Nephron (organoid): ENCODE results near the gene OR10H2.
"Not testable (repeated sequence)": the region's sequence is repeated elsewhere in the genome, so short reads cannot be mapped to it uniquely, and the experiment has no call there.

ENCODE experiments used
- H3K27ac Mint-ChIP-seq, 3 experiments: 2 replicates each; pipeline ENCODE4 v1.8.0; 2020; ENCODE audit warnings: mixed read lengths in 3 of 3, mild to moderate bottlenecking in 2 of 3, moderate library complexity in 1 of 3
- H3K27me3 Mint-ChIP-seq: 2 replicates; pipeline ENCODE4 v1.8.0; 2021; ENCODE audit warnings: low read depth, mild to moderate bottlenecking, moderate library complexity, mixed read lengths
- H3K36me3 Mint-ChIP-seq: 2 replicates; pipeline ENCODE4 v1.8.0; 2020; ENCODE audit warnings: low read depth, mixed read lengths
- H3K4me1 Mint-ChIP-seq: 2 replicates; pipeline ENCODE4 v1.8.0; 2020; ENCODE audit warnings: mixed read lengths
- H3K4me3 Mint-ChIP-seq, 3 experiments: 2 replicates each; pipeline ENCODE4 v1.8.0; 2020; ENCODE audit warnings: mild to moderate bottlenecking in 3 of 3, mixed read lengths in 3 of 3, moderate library complexity in 2 of 3
- H3K9me3 Mint-ChIP-seq: 2 replicates; pipeline ENCODE4 v1.8.0; 2020; ENCODE audit warnings: mixed read lengths
- TF ChIP-seq, protein P1 (sequence below), 3 experiments: fragments of 200-600 bp; sonication (generic); IDR thresholded peaks; one replicate each; pipeline ENCODE4 v1.5.0; 2021; ENCODE audit warnings: antibody characterized with exemption in 3 of 3; ENCODE audit not compliant: unreplicated experiment in 3 of 3

Gene OR10H2

GRCh38 chr19:15740785-15741184, 13.0 kb downstream of the OR10H2 start:
- Mint-ChIP-seq H3K36me3 (peaks cover 5% of the 10 kb centered on the region), H3K27ac (no peak overlapping the region), H3K4me3 (no peak overlapping the region), H3K9me3 (peaks cover 47% of the 10 kb centered on the region), H3K27me3 (no peaks in the 10 kb centered on the region), H3K4me1 (no peaks in the 10 kb centered on the region)
- TF ChIP-seq, protein P1, sequence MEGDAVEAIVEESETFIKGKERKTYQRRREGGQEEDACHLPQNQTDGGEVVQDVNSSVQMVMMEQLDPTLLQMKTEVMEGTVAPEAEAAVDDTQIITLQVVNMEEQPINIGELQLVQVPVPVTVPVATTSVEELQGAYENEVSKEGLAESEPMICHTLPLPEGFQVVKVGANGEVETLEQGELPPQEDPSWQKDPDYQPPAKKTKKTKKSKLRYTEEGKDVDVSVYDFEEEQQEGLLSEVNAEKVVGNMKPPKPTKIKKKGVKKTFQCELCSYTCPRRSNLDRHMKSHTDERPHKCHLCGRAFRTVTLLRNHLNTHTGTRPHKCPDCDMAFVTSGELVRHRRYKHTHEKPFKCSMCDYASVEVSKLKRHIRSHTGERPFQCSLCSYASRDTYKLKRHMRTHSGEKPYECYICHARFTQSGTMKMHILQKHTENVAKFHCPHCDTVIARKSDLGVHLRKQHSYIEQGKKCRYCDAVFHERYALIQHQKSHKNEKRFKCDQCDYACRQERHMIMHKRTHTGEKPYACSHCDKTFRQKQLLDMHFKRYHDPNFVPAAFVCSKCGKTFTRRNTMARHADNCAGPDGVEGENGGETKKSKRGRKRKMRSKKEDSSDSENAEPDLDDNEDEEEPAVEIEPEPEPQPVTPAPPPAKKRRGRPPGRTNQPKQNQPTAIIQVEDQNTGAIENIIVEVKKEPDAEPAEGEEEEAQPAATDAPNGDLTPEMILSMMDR (IDR thresholded peaks at IDR 0.05; ENCODE audit: unreplicated experiment in 3 of 3) = no peak

- H3K36me3 Mint-ChIP-seq = no peaks in the 10 kb centered on the region
- no peaks in the 10 kb centered on the region for H3K27me3 Mint-ChIP-seq
- no peak overlapping the region for H3K4me3 Mint-ChIP-seq
- H3K27ac Mint-ChIP-seq = no peak overlapping the region
- H3K4me1 Mint-ChIP-seq = no peaks in the 10 kb centered on the region
- TF ChIP-seq, protein P1 (IDR thresholded peaks at IDR 0.05; ENCODE audit: unreplicated experiment in 3 of 3) = no peak
- peaks cover 43% of the 10 kb centered on the region for H3K9me3 Mint-ChIP-seq
These were observed 20.4 kb downstream of the OR10H2 start for GRCh38 chr19:15748239-15748638.

- Mint-ChIP-seq H3K4me1 (no peaks in the 10 kb centered on the region), H3K9me3 (peaks cover 29% of the 10 kb centered on the region), H3K36me3 (no peaks in the 10 kb centered on the region), H3K27ac (no peak overlapping the region), H3K27me3 (no peaks in the 10 kb centered on the region), H3K4me3 (no peak overlapping the region)
- TF ChIP-seq, protein P1 (IDR thresholded peaks at IDR 0.05; ENCODE audit: unreplicated experiment in 3 of 3) = no peak
These were observed 30.6 kb downstream of the OR10H2 start for GRCh38 chr19:15758379-15758778.

DNA sequence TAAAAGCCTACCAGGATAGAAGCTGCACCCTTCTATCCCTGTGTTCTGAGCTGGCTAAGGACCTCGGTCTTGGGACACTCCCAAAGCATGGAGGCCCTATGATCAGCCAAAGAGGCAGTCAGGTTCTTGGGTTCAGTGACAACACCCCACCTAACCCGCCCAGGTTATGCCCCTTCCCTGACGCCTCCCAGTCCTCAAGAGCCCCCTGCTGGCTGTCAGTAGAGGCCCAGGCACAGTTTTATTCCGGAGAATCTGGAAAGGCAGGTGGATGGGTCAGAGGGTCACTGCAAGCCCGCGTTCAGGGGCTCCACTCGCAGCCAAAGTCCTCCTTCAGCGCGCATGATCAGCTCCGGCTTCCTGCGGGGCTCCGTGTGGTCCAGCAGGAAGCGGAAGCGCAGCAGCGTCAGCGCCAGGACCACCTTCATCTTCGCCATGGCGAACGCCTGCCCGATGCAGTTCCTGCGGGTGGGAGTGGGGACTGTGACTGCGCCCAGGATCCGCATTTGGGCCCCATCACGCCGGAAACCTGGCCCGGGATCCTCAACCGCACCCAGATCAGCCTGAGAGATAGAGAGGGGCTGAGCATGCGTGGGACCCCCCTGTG, 32.2 kb downstream of the OR10H2 start:
- peaks cover 32% of the 10 kb centered on the region for H3K9me3 Mint-ChIP-seq
- H3K27me3 Mint-ChIP-seq = no peaks in the 10 kb centered on the region
- no peak overlapping the region for H3K4me3 Mint-ChIP-seq
- no peaks in the 10 kb centered on the region for H3K4me1 Mint-ChIP-seq
- no peaks in the 10 kb centered on the region for H3K36me3 Mint-ChIP-seq
- no peak overlapping the region for H3K27ac Mint-ChIP-seq
- TF ChIP-seq, protein P1 (IDR thresholded peaks at IDR 0.05; ENCODE audit: unreplicated experiment in 3 of 3) = no peak

- no peaks in the 10 kb centered on the region for H3K4me1 Mint-ChIP-seq
- no peaks in the 10 kb centered on the region for H3K36me3 Mint-ChIP-seq
- peaks cover 69% of the 10 kb centered on the region for H3K9me3 Mint-ChIP-seq
- TF ChIP-seq, protein P1 (IDR thresholded peaks at IDR 0.05; ENCODE audit: unreplicated experiment in 3 of 3) = no peak
- H3K27ac Mint-ChIP-seq = no peak overlapping the region
- no peak overlapping the region for H3K4me3 Mint-ChIP-seq
- no peaks in the 10 kb centered on the region for H3K27me3 Mint-ChIP-seq
These were observed 41.8 kb downstream of the OR10H2 start for GRCh38 chr19:15769586-15769985.

DNA sequence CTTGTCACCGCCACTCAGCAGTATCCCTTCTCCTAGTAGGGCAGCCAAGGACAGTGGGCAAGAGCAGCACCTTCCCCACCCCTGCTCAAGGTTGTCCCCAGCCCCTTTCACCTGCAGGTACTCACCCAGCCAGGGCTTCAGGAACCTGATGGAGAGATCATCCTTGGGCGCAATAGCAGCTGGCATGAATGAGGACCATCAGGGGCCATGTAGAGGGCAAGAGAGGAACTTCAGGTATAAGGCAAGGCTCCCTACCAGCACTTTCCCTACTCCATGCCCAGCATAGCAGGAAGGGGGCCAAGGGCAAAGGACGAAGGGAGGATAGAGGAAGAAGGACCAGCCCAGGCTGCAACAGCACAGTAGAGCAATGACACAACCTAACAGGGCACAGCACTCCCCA, 46.3 kb downstream of the OR10H2 start:
- not testable (repeated sequence) for H3K36me3 Mint-ChIP-seq, H3K4me3 Mint-ChIP-seq, H3K27ac Mint-ChIP-seq, H3K4me1 Mint-ChIP-seq, H3K27me3 Mint-ChIP-seq
- peaks cover 68% of the 10 kb centered on the region for H3K9me3 Mint-ChIP-seq
